Measurements from ENCODE around the gene PHF21B. TPM values are rescaled to one million over a fixed set of nuclear protein-coding genes. Genes with fewer than 3 reads are reported as not detected.
"Not testable (repeated sequence)": the region's sequence is repeated elsewhere in the genome, so short reads cannot be mapped to it uniquely, and the experiment has no call there.

PHF21B gene
- total RNA-seq, 3 donors from 2014 or later = 0.26 TPM; not detected in 2

GRCh38 chr22:44970291-44970690 is 39.5 kb downstream of the PHF21B start:
- H3K27me3 Mint-ChIP-seq (ENCODE audit: low read depth) = peaks cover 38% of the 10 kb centered on the region
- peaks cover 4% of the 10 kb centered on the region for H3K4me1 Mint-ChIP-seq (ENCODE audit: low read depth)
- DNase-seq = no peak
- no peak overlapping the region for H3K4me3 Mint-ChIP-seq
- H3K36me3 Mint-ChIP-seq (ENCODE audit: insufficient read depth) = no peaks in the 10 kb centered on the region
- ATAC-seq = no peak
- no peaks in the 10 kb centered on the region for H3K9me3 Mint-ChIP-seq

- no peaks in the 10 kb centered on the region for H3K9me3 Mint-ChIP-seq
- H3K4me1 Mint-ChIP-seq (ENCODE audit: low read depth) = peaks cover 4% of the 10 kb centered on the region
- DNase-seq (no peak), ATAC-seq (no peak)
- H3K36me3 Mint-ChIP-seq (ENCODE audit: insufficient read depth) = no peaks in the 10 kb centered on the region
- H3K27me3 Mint-ChIP-seq (ENCODE audit: low read depth) = peaks cover 35% of the 10 kb centered on the region
- no peak overlapping the region for H3K4me3 Mint-ChIP-seq
These were observed 40.0 kb downstream of the PHF21B start for GRCh38 chr22:44969817-44970216.

GRCh38 chr22:44968736-44969135 is 41.1 kb downstream of the PHF21B start:
- Mint-ChIP-seq H3K4me1 (ENCODE audit: low read depth) (peaks cover 4% of the 10 kb centered on the region), H3K4me3 (no peak overlapping the region), H3K9me3 (no peaks in the 10 kb centered on the region), H3K27me3 (ENCODE audit: low read depth) (peaks cover 41% of the 10 kb centered on the region), H3K36me3 (ENCODE audit: insufficient read depth) (no peaks in the 10 kb centered on the region)
- ATAC-seq (no peak), DNase-seq (no peak)

GRCh38 chr22:44965171-44965570 is 44.6 kb downstream of the PHF21B start:
- H3K9me3 Mint-ChIP-seq = no peaks in the 10 kb centered on the region
- H3K4me3 Mint-ChIP-seq = no peak overlapping the region
- no peaks in the 10 kb centered on the region for H3K36me3 Mint-ChIP-seq (ENCODE audit: insufficient read depth)
- DNase-seq = no peak
- H3K4me1 Mint-ChIP-seq (ENCODE audit: low read depth) = no peaks in the 10 kb centered on the region
- ATAC-seq = no peak
- H3K27me3 Mint-ChIP-seq (ENCODE audit: low read depth) = peaks cover 27% of the 10 kb centered on the region

GRCh38 chr22:44964722-44965078 is 45.1 kb downstream of the PHF21B start:
- DNase-seq (no peak), ATAC-seq (no peak)
- H3K4me1 Mint-ChIP-seq (ENCODE audit: low read depth) = no peaks in the 10 kb centered on the region
- no peak overlapping the region for H3K4me3 Mint-ChIP-seq
- H3K9me3 Mint-ChIP-seq = no peaks in the 10 kb centered on the region
- H3K27me3 Mint-ChIP-seq (ENCODE audit: low read depth) = peaks cover 23% of the 10 kb centered on the region
- no peaks in the 10 kb centered on the region for H3K36me3 Mint-ChIP-seq (ENCODE audit: insufficient read depth)

GRCh38 chr22:44963832-44964721 is 45.7 kb downstream of the PHF21B start:
- DNase-seq (no peak), ATAC-seq (no peak)
- no peak overlapping the region for H3K4me3 Mint-ChIP-seq
- no peaks in the 10 kb centered on the region for H3K36me3 Mint-ChIP-seq (ENCODE audit: insufficient read depth)
- H3K27me3 Mint-ChIP-seq (ENCODE audit: low read depth) = peaks cover 29% of the 10 kb centered on the region
- no peaks in the 10 kb centered on the region for H3K9me3 Mint-ChIP-seq
- H3K4me1 Mint-ChIP-seq (ENCODE audit: low read depth) = no peaks in the 10 kb centered on the region

- peaks cover 25% of the 10 kb centered on the region for H3K27me3 Mint-ChIP-seq (ENCODE audit: low read depth)
- no peak overlapping the region for H3K4me3 Mint-ChIP-seq
- DNase-seq (no peak), ATAC-seq (no peak)
- no peaks in the 10 kb centered on the region for H3K36me3 Mint-ChIP-seq (ENCODE audit: insufficient read depth)
- H3K4me1 Mint-ChIP-seq (ENCODE audit: low read depth) = no peaks in the 10 kb centered on the region
- H3K9me3 Mint-ChIP-seq = no peaks in the 10 kb centered on the region
These were observed 46.9 kb downstream of the PHF21B start for GRCh38 chr22:44962741-44963454.

GRCh38 chr22:44961682-44962081 is 48.1 kb downstream of the PHF21B start:
- not testable (repeated sequence) for H3K36me3 Mint-ChIP-seq (ENCODE audit: insufficient read depth); H3K4me1 Mint-ChIP-seq (ENCODE audit: low read depth); H3K4me3 Mint-ChIP-seq; DNase-seq; ATAC-seq; H3K9me3 Mint-ChIP-seq
- peaks cover 29% of the 10 kb centered on the region for H3K27me3 Mint-ChIP-seq (ENCODE audit: low read depth)

GRCh38 chr22:44956840-44957767 is 52.7 kb downstream of the PHF21B start:
- DNase-seq = no peak
- H3K36me3 Mint-ChIP-seq (ENCODE audit: insufficient read depth) = no peaks in the 10 kb centered on the region
- H3K4me3 Mint-ChIP-seq = no peak overlapping the region
- H3K9me3 Mint-ChIP-seq = no peaks in the 10 kb centered on the region
- ATAC-seq = no peak
- H3K27me3 Mint-ChIP-seq (ENCODE audit: low read depth) = peaks cover 18% of the 10 kb centered on the region
- no peaks in the 10 kb centered on the region for H3K4me1 Mint-ChIP-seq (ENCODE audit: low read depth)

GRCh38 chr22:44955102-44955501 is 54.7 kb downstream of the PHF21B start:
- H3K4me3 Mint-ChIP-seq = no peak overlapping the region
- ATAC-seq = no peak
- H3K9me3 Mint-ChIP-seq = no peaks in the 10 kb centered on the region
- H3K27me3 Mint-ChIP-seq (ENCODE audit: low read depth) = peaks cover 21% of the 10 kb centered on the region
- DNase-seq = no peak
- no peaks in the 10 kb centered on the region for H3K4me1 Mint-ChIP-seq (ENCODE audit: low read depth)
- H3K36me3 Mint-ChIP-seq (ENCODE audit: insufficient read depth) = no peaks in the 10 kb centered on the region

GRCh38 chr22:44954149-44954548 is 55.7 kb downstream of the PHF21B start:
- Mint-ChIP-seq H3K4me3 (no peak overlapping the region), H3K27me3 (ENCODE audit: low read depth) (peaks cover 15% of the 10 kb centered on the region), H3K4me1 (ENCODE audit: low read depth) (no peaks in the 10 kb centered on the region), H3K9me3 (no peaks in the 10 kb centered on the region), H3K36me3 (ENCODE audit: insufficient read depth) (no peaks in the 10 kb centered on the region)
- DNase-seq (no peak), ATAC-seq (no peak)

- peaks cover 15% of the 10 kb centered on the region for H3K27me3 Mint-ChIP-seq (ENCODE audit: low read depth)
- no peaks in the 10 kb centered on the region for H3K36me3 Mint-ChIP-seq (ENCODE audit: insufficient read depth)
- H3K4me3 Mint-ChIP-seq = no peak overlapping the region
- ATAC-seq (no peak), DNase-seq (no peak)
- no peaks in the 10 kb centered on the region for H3K4me1 Mint-ChIP-seq (ENCODE audit: low read depth)
- no peaks in the 10 kb centered on the region for H3K9me3 Mint-ChIP-seq
These were observed 56.7 kb downstream of the PHF21B start for GRCh38 chr22:44952863-44953746.

- Mint-ChIP-seq H3K36me3 (ENCODE audit: insufficient read depth) (no peaks in the 10 kb centered on the region), H3K9me3 (no peaks in the 10 kb centered on the region), H3K4me3 (no peak overlapping the region), H3K27me3 (ENCODE audit: low read depth) (peaks cover 7% of the 10 kb centered on the region), H3K4me1 (ENCODE audit: low read depth) (no peaks in the 10 kb centered on the region)
- ATAC-seq (no peak), DNase-seq (no peak)
These were observed 58.3 kb downstream of the PHF21B start for GRCh38 chr22:44951510-44951816.

Measured in activated T-cell treated with anti-CD3 and anti-CD28 coated beads, Interleukin-2, amount 50 U/mL, for 4 hours (primary cell).